ENCODE data around the gene TRIM71.

- TF ChIP-seq CTCF (IDR thresholded peaks at IDR 0.05; ENCODE audit: insufficient read depth, low read length) (no peak), POLR2AphosphoS5 (IDR thresholded peaks at IDR 0.05; ENCODE audit: low read depth) (no peak), REST (IDR thresholded peaks at IDR 0.05; ENCODE audit: insufficient replicate concordance, low read depth) (no peak), GABPA (IDR thresholded peaks at IDR 0.05; ENCODE audit: low read depth) (no peak)
These were observed 64.4 kb downstream of the TRIM71 start for GRCh38 chr3:32882189-32882588.

Data from HL-60 (cell line).